ENCODE results near the gene BANP.
"Not testable (repeated sequence)": the region's sequence is repeated elsewhere in the genome, so short reads cannot be mapped to it uniquely, and the experiment has no call there.

BANP gene

GRCh38 chr16:88016386-88016785, 65.2 kb downstream of the BANP start:
- FAIRE-seq: not testable (repeated sequence)

GRCh38 chr16:88016964-88017363, 65.7 kb downstream of the BANP start:
- FAIRE-seq: no peak

GRCh38 chr16:88017587-88018101, 66.4 kb downstream of the BANP start:
- no peak for FAIRE-seq

GRCh38 chr16:88018382-88018781, 67.1 kb downstream of the BANP start:
- not testable (repeated sequence) for FAIRE-seq

- not testable (repeated sequence) for FAIRE-seq
These were observed 68.0 kb downstream of the BANP start for GRCh38 chr16:88019041-88019820.

GRCh38 chr16:88019821-88020515, 68.7 kb downstream of the BANP start:
- no peak for FAIRE-seq

- FAIRE-seq: no peak
These were observed 69.3 kb downstream of the BANP start for GRCh38 chr16:88020516-88020885.

GRCh38 chr16:88021041-88021970, 70.1 kb downstream of the BANP start:
- FAIRE-seq: not testable (repeated sequence)

GRCh38 chr16:88022076-88023042, 71.1 kb downstream of the BANP start:
- no peak for FAIRE-seq

GRCh38 chr16:88023366-88023765, 72.1 kb downstream of the BANP start:
- no peak for FAIRE-seq

GRCh38 chr16:88023786-88024185, 72.6 kb downstream of the BANP start:
- FAIRE-seq: no peak

GRCh38 chr16:88024491-88025085, 73.4 kb downstream of the BANP start:
- peak; percentile 35 for FAIRE-seq

- FAIRE-seq: not testable (repeated sequence)
These were observed 73.9 kb downstream of the BANP start for GRCh38 chr16:88025086-88025492.

- not testable (repeated sequence) for FAIRE-seq
These were observed 74.8 kb downstream of the BANP start for GRCh38 chr16:88025828-88026555.

GRCh38 chr16:88026964-88027938, 76.0 kb downstream of the BANP start:
- no peak for FAIRE-seq

- not testable (repeated sequence) for FAIRE-seq
These were observed 77.1 kb downstream of the BANP start for GRCh38 chr16:88028177-88028930.

GRCh38 chr16:88030498-88030897, 79.3 kb downstream of the BANP start:
- FAIRE-seq: no peak

GRCh38 chr16:88030961-88031360, 79.7 kb downstream of the BANP start:
- not testable (repeated sequence) for FAIRE-seq
